ENCODE results near the gene GRHL1.

The GRHL1 gene

DNA sequence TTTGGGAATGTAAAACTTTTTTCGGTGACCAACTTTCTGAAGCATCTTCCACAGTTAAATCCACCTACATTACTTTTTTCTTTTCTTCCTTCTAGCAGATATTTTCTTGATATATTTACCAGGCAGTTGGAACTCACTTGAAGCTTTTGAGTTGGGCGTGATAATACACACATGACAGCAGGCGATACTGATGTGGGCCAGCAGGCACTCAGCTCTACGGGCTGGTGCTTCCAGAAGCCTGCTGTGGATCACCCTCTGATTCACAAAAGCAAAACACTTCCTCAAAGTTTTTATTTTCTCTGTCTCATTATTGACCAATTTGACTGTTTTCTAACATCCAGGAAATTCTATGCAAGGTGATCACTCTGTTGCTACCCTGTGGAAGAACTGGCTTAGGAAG lies 22.9 kb downstream of the GRHL1 start:
- DNase-seq = no peak

DNA sequence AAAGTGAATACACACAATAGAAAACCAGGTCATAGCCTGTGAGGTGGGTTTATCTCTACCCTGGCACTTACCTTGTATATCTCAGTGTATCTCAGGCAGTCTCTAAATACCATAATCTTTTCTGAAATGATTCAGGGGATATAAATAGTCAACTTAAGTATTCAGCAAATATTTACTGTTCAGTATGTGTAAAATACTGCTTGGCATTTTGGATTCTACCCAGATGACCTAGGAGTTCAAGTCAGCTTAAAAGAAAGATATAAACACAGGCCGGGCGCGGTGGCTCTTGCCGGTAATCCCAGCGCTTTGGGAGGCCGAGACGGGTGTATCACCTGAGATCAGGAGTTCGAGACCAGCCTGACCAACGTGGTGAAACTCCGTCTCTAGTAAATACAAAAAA lies 23.8 kb downstream of the GRHL1 start:
- no peak for DNase-seq

DNA sequence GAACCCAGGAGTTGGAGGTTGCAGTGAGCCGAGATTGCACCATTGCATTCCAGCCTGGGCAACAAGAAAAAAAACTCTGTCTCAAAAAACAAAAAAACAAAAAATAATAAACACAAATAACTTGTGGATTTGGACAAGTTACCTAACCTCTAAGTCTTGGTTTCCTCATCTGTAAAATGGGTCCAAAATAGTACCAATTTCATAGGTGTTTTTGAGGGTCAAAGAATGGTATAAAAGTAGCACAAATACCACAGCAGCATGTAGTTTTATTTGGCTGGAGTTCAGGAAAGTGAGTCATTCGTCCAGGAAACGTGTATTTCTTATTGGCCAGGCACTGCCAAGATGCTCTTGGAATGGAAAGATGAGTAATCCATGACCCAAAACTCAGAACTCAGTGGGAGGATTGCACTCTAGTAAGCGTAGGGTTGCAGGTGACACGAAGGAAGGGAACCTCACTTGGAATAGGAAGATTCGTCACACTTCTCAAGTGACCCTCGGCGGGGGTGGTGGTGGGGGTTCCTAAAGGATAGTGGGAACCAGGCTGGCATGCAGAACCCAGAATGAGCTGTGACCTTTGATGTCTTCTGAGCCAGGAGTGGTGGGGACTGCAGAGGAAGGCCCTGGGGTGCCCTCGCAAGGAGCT lies 24.4 kb downstream of the GRHL1 start:
- no peak for DNase-seq

- no peak for DNase-seq
Observed at GRCh38 chr2:9979977-9980376, 28.5 kb downstream of the GRHL1 start.

GRCh38 chr2:9980520-9980919 lies 29.0 kb downstream of the GRHL1 start:
- DNase-seq = no peak

DNA sequence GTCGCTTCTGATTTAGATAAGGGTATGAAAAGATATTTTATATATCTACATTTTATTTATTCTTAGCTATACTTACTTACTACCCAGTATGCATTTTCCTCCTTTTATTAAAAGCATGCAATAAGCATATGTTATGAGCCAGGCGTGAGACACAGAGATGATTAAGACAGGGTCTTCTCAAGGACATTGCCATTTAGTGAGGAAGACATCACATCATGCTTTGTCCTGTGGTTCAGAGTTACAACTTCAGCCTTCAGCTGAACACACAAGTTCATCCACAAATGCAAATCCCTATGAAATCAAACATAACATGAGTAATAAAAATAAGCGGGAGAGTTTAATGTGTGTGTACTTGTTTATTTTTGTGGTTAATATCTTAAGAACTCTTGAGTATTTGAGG lies 30.2 kb downstream of the GRHL1 start:
- no peak for DNase-seq

DNA sequence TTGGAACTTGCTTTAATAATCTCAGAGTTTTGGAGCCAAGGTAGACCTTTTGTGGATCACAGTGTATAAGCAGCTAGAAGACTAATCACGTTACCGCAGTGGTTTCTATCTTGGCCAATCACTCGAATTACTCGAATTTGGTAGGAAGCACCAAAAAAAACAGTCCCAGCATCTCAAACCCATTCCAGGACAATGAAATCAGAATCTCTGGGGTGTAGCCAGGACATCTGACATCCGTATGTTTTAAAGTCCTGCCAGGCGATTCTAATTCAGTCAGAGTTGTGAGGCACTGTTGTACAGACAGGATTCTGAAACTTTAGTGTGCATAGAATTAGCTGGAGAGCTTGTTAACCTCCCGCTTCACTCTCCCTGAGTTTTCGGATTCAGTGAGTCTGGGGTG lies 30.8 kb downstream of the GRHL1 start:
- no peak for DNase-seq

DNA sequence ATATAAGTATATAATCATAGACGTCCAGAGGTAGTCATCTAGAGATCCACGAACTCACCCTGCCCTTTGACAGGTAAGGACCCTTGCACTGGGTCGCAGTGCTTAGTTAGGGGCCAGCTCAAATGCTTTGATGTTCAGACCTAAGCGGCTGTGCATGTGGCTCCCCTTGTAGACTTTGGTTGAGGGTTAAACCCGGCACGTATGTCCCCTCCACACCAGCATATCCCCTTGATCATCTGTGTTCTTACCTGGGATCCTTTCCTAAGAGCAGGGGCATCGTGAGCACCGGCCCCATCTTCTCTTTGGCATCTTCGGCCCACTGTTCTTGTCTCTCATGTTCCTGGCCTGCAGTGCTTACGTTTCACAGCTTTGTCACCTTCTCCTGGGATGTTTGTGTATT lies 31.4 kb downstream of the GRHL1 start:
- DNase-seq = no peak

DNA sequence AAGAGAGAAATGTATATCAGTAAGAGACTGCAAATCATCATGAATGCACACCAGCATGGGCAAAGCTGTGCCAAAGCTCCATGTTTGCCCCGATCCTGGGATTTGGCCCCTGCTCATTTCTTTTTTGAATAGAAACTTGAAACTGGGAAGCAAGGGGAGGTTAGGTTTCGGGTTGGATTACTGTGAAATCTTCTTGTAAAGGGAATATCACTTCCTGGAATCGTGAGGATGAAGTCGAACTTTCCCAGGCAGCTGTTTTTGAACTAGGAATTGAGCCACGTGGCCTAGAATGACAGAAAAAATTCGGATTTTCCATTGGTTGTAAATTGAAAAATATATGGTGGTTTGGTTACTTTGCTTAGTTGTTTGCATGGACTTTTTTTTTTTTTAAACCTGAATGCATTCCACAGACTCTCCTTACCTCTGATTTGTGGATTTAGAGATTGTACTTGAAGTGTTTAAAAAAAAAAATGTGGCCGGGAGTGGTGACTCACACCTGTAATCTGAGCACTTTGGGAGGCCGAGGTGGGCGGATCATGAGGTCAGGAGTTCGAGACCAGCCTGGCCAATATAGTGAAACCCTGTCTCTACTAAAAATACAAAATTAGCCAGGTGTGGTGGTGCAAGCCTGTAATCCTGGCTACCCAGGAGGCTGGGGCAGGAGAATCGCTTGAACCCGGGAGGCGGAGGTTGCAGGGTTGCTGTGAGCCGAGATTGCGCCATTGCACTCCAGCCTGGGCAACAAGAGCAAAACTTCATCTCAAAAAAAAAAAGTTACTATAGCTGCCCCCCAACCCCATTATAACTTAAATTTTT lies 32.1 kb downstream of the GRHL1 start:
- no peak for DNase-seq

GRCh38 chr2:9984217-9984739 lies 32.8 kb downstream of the GRHL1 start:
- no peak for DNase-seq

DNA sequence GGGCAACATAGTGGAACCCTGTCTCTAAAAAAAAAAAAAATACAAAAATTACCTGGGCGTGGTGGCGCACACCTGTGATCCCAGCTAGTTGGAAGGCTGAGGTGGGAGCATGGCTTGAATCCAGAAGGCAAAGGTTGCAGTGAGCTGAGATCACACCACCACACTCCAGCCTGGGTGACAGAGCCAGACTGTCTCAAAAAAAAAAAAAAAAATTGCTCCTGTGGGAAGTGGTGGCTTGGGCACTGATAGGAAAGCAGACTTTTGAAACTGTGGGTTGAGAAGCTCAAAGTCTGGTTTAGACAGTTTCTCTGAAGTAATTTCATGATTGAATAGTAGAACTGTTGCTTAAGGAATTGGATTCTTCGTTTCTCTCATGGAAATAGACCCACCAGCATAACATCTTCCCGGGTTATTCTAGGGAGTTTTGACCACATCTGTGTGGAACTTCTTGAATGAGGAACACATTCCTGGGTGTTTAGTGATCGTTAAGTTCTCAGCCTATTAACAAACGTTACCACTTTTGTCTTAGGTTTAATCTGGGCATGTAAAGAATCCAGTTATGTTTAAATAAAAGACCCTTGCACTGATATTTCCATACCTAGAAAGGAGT lies 33.5 kb downstream of the GRHL1 start:
- DNase-seq = no peak

- no peak for DNase-seq
Observed at GRCh38 chr2:9985531-9986328, 34.2 kb downstream of the GRHL1 start.

- DNase-seq = no peak
Observed at GRCh38 chr2:9988320-9988719, 36.8 kb downstream of the GRHL1 start.

- DNase-seq = no peak
Observed at GRCh38 chr2:9990736-9991135, 39.2 kb downstream of the GRHL1 start.

DNA sequence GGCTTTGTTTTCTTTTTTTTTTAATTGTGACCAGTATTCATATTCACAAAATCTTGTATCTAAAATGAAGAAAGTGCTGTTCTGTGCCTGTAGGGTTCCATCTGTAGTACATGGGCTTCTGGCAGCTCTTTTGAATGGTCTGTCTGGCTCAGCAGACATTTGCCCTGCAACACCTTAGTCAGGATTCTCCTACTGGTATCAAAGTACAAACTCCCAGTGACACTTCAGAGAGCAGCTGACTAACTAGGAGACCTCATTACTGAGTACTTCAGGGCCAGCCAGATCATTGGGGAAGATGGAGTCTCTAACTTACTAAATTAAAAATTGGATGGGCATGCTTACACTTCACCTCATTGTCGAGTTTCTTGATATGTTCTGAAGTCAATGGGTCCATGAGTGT lies 39.7 kb downstream of the GRHL1 start:
- DNase-seq = no peak

- no peak for DNase-seq
Observed at GRCh38 chr2:9991829-9992273, 40.4 kb downstream of the GRHL1 start.

- no peak for DNase-seq
Observed at GRCh38 chr2:9992427-9993187, 41.1 kb downstream of the GRHL1 start.

GRCh38 chr2:9993488-9994165 lies 42.1 kb downstream of the GRHL1 start:
- no peak for DNase-seq

GRCh38 chr2:9994462-9994861 lies 43.0 kb downstream of the GRHL1 start:
- DNase-seq = no peak

DNA sequence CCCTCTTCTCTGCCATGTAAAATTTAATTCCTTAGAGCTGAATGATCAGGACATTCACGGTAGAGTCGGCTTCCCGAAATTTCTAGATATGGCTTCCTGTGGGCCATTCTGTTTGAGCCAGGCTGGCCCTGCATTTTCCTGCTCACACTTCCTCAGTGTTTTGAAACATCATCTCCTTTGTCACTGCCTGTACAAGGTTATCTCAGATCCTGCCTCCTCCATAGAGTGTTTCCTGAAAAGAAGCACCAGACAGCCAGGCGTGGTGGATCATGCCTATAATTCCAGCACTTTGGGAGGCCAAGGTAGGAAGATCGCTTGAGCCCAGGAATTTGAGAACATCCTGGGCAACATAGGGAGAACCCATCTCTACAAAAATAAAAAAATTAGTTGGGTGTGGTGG lies 43.6 kb downstream of the GRHL1 start:
- no peak for DNase-seq

- DNase-seq = no peak
Observed at GRCh38 chr2:9996321-9996720, 44.8 kb downstream of the GRHL1 start.

- DNase-seq = no peak
Observed at GRCh38 chr2:9997936-9998335, 46.4 kb downstream of the GRHL1 start.

Measured in activated gamma-delta T cell (primary cell).